MCF 10A (cell line): ENCODE measurements around the gene DNAJC17. TPM values are rescaled to one million over a fixed set of nuclear protein-coding genes. Genes with fewer than 3 reads are reported as not detected.

Source experiments
- BruUV-seq: library from RNA; stranded (reverse); fragments of 400-500 nt; replicated peaks from 2 replicates; lab custom pipeline; 2021; lab: Mats Ljungman, UMichigan
- CTCF ChIA-PET: fragments of 300-600 bp; sonication (Branson Sonifier 250); formaldehyde crosslinking; extraction: SDS; loops from one replicate; lab custom pipeline; 2021; ENCODE audit warnings: antibody characterized with exemption, inconsistent platforms; lab: Yijun Ruan, JAX
- POLR2A ChIA-PET: fragments of 300-600, 350-650 bp; sonication (Branson Sonifier 250); formaldehyde crosslinking; extraction: SDS; loops from one replicate; lab custom pipeline; 2020; ENCODE audit warnings: antibody characterized with exemption, inconsistent platforms; lab: Yijun Ruan, JAX
- DNase-seq: peaks from one replicate; pipeline ENCODE4 v3.0.0-alpha.2; 2018; ENCODE audit not compliant: unreplicated experiment
- H3K27ac Mint-ChIP-seq: one replicate; pipeline ENCODE4 v1.8.0; 2022; ENCODE audit warnings: mild to moderate bottlenecking, low read depth, mixed read lengths; ENCODE audit not compliant: unreplicated experiment
- H3K27me3 Mint-ChIP-seq: one replicate; pipeline ENCODE4 v1.8.0; 2022; ENCODE audit warnings: mixed read lengths; ENCODE audit not compliant: insufficient read depth, unreplicated experiment
- H3K36me3 Mint-ChIP-seq: one replicate; pipeline ENCODE4 v1.8.0; 2022; ENCODE audit warnings: mild to moderate bottlenecking, moderate library complexity, mixed read lengths; ENCODE audit not compliant: insufficient read depth, unreplicated experiment
- H3K4me1 Mint-ChIP-seq: one replicate; pipeline ENCODE4 v1.8.0; 2022; ENCODE audit warnings: mixed read lengths; ENCODE audit not compliant: insufficient read depth, unreplicated experiment
- H3K4me3 Mint-ChIP-seq: one replicate; pipeline ENCODE4 v1.8.0; 2022; ENCODE audit warnings: mild to moderate bottlenecking, moderate library complexity, mixed read lengths; ENCODE audit not compliant: unreplicated experiment
- H3K9me3 Mint-ChIP-seq: one replicate; pipeline ENCODE4 v1.8.0; 2022; ENCODE audit warnings: mixed read lengths; ENCODE audit not compliant: unreplicated experiment
- CTCF ChIP-seq: fragments of 200-600 bp; IDR thresholded peaks from one replicate; pipeline ENCODE4 v1.8.0; 2022; ENCODE audit warnings: antibody characterized with exemption, mild to moderate bottlenecking; ENCODE audit not compliant: unreplicated experiment
- intact Hi-C: fragments of 100-400 bp; cut with micrococcal nuclease; formaldehyde crosslinking; loops from 2 replicates; pipeline ENCODE4 v1.14.1; 2022
- total RNA-seq: library from RNA; stranded (reverse); gene quantifications from 2 replicates; pipeline ENCODE4 v1.2.3, GENCODE V29; 2022

Gene DNAJC17
- total RNA-seq, 1 experiment from 2014 or later: 55.1 TPM

- no TSS peak for BruUV-seq
- Mint-ChIP-seq H3K27ac (no peak overlapping the region), H3K4me3 (no peak overlapping the region), H3K4me1 (peaks cover 8% of the 10 kb centered on the region), H3K36me3 (peaks cover 4% of the 10 kb centered on the region), H3K27me3 (no peaks in the 10 kb centered on the region), H3K9me3 (no peaks in the 10 kb centered on the region)
- ChIA-PET POLR2A (no interaction called here), CTCF (interaction anchor here (0.6 to 1.3 kb wide), 4 partner anchors 29 to 258 kb away, joined by 3 to 7 read pairs (median 3); no protein-coding TSS in a partner anchor)
- DNase-seq: no peak
- intact Hi-C loops: no loop called here
- TF ChIP-seq CTCF: no peak
These were observed 25.6 kb upstream of the DNAJC17 start for GRCh38 chr15:40832903-40833302.

- Mint-ChIP-seq H3K27me3 (no peaks in the 10 kb centered on the region), H3K9me3 (no peaks in the 10 kb centered on the region), H3K4me3 (no peak overlapping the region), H3K27ac (no peak overlapping the region), H3K36me3 (no peaks in the 10 kb centered on the region), H3K4me1 (peaks cover 8% of the 10 kb centered on the region)
- TF ChIP-seq CTCF: no peak
- BruUV-seq: no TSS peak
- ChIA-PET CTCF (no interaction called here), POLR2A (no interaction called here)
- intact Hi-C loops: no loop called here
- no peak for DNase-seq
These were observed 24.6 kb upstream of the DNAJC17 start for GRCh38 chr15:40831861-40832260.

GRCh38 chr15:40830884-40831283, 23.6 kb upstream of the DNAJC17 start:
- no peak for DNase-seq
- Mint-ChIP-seq H3K4me1 (peaks cover 4% of the 10 kb centered on the region), H3K27me3 (no peaks in the 10 kb centered on the region), H3K36me3 (no peaks in the 10 kb centered on the region), H3K27ac (no peak overlapping the region), H3K9me3 (no peaks in the 10 kb centered on the region), H3K4me3 (no peak overlapping the region)
- no TSS peak for BruUV-seq
- POLR2A ChIA-PET: interaction anchor here (0.6 kb wide), 1 partner anchor 44 kb away, joined by 3 read pairs; no protein-coding TSS in a partner anchor
- intact Hi-C loops: no loop called here
- TF ChIP-seq CTCF: no peak
- CTCF ChIA-PET: interaction anchor here (0.6 kb wide), 1 partner anchor 117 kb away, joined by 3 read pairs; no protein-coding TSS in a partner anchor

GRCh38 chr15:40829115-40829514, 21.8 kb upstream of the DNAJC17 start:
- no peaks in the 10 kb centered on the region for H3K36me3 Mint-ChIP-seq
- CTCF ChIA-PET: no interaction called here
- POLR2A ChIA-PET: interaction anchor here (0.7 kb wide), 1 partner anchor 38 kb away, joined by 4 read pairs; no protein-coding TSS in a partner anchor
- no peaks in the 10 kb centered on the region for H3K9me3 Mint-ChIP-seq
- intact Hi-C loops: no loop called here
- H3K27ac Mint-ChIP-seq: no peak overlapping the region
- no peaks in the 10 kb centered on the region for H3K27me3 Mint-ChIP-seq
- DNase-seq: no peak
- no peak overlapping the region for H3K4me3 Mint-ChIP-seq
- no peak for TF ChIP-seq CTCF
- no TSS peak for BruUV-seq
- peaks cover under 1% of the 10 kb centered on the region for H3K4me1 Mint-ChIP-seq
